22Rv1 (cell line): Measurements from ENCODE around the gene WDR12.
"Not testable (repeated sequence)": the region's sequence is repeated elsewhere in the genome, so short reads cannot be mapped to it uniquely, and the experiment has no call there.

Experiments
- H3K27ac ChIP-seq: fragments of 450-650 bp; 2 replicates; pipeline ENCODE4 v1.5.1; 2017
- CTCF ChIP-seq: fragments of 450-650 bp; IDR thresholded peaks from 2 replicates; pipeline ENCODE4 v1.5.1; 2017; ENCODE audit warnings: mild to moderate bottlenecking
- ZFX ChIP-seq: fragments of 450-650 bp; IDR thresholded peaks from 2 replicates; pipeline ENCODE4 v1.6.1; 2017; ENCODE audit warnings: antibody characterized with exemption, borderline replicate concordance

The WDR12 gene

DNA sequence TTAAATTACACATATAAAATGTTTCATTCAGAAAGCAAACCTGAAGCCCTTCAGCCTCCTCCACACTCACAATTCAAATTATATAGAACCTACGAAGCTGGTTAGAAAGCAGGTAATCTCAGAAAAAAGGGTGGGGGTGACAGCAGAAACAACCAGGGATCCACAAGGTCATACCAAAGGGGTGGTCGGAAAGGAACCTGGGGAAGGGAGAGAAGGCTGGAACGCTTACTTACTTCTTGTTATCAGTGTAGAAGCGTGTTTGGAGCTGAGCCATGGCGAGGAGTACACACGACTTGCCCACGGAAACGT lies 316 bp downstream of the WDR12 start:
- TF ChIP-seq ZFX (no peak), CTCF (no peak)
- peak overlapping the region; percentile 97 for H3K27ac ChIP-seq

DNA sequence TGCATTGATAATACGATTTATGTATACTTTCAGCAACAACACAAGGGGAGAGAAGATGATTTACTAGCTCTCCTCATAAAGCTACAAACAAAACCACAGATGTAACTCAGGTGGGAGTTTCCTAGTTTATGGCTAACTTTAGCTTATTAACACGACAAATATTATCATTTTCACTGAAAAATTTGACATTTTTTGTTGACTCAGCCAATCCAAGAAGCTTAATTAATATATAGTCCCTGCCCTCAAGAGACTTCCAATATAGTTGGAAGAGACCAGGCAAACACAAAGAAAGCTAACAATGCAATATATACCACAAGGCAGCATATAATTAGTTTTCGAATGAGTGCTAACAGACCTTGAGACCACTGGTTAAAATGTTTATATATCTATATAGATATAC lies 775 bp downstream of the WDR12 start:
- TF ChIP-seq CTCF (no peak), ZFX (no peak)
- peak overlapping the region; percentile 97 for H3K27ac ChIP-seq

DNA sequence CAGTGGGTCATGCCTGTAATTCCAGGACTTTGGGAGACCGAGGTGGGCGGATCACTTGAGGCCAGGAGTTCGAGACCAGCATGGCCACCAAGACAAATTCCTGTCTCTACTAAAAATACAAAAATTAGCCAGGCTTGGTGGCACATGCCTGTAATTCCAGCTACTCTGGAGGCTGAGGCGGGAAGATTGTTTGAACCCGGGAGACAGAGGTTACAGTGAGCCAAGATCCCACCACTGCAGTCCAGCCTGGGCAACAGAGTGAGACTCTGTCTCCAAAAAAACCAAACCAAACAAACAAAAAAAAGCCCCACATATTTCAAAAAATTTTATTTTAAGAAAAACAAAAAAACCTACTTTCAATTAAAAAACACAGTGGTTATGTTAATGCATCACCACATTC lies 1.2 kb downstream of the WDR12 start:
- H3K27ac ChIP-seq = peak overlapping the region; percentile 97; the same call in 1 of the 2 replicates

- TF ChIP-seq CTCF (no peak), ZFX (no peak)
- H3K27ac ChIP-seq = no peak overlapping the region
Measured at GRCh38 chr2:202909394-202910192, 1.9 kb downstream of the WDR12 start.

- TF ChIP-seq ZFX (no peak), CTCF (no peak)
- H3K27ac ChIP-seq = no peak overlapping the region
Measured at GRCh38 chr2:202908186-202908585, 3.3 kb downstream of the WDR12 start.

- not testable (repeated sequence) for H3K27ac ChIP-seq
Measured at GRCh38 chr2:202905507-202905906, 6.0 kb downstream of the WDR12 start.

DNA sequence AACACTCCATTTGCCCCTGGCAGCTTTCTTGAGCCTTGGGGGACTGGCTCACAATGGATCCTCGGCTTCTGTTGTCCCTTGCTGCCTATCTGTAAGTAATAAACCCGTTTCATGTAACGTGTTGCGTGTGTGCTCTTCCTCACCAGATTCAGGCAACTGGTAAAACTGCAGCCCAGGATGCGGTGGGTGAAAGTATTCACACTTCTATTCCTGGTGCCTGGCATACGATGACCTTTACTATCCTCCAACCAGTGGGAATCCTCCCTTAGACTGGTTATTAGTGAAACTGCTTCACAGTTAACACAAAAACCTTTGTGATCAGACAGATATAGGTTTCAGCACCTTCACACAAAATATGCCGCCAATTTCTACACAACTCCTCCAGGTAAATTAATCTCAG lies 26.3 kb downstream of the WDR12 start:
- no peak overlapping the region for H3K27ac ChIP-seq
- no peak for TF ChIP-seq ZFX

GRCh38 chr2:202883987-202884675 lies 27.3 kb downstream of the WDR12 start:
- H3K27ac ChIP-seq = no peak overlapping the region
- TF ChIP-seq CTCF = no peak
- TF ChIP-seq ZFX = no peak

GRCh38 chr2:202881570-202881969 lies 29.9 kb downstream of the WDR12 start:
- TF ChIP-seq ZFX (no peak), CTCF (no peak)
- H3K27ac ChIP-seq = no peak overlapping the region
